GM19452 (cell line): Measurements from ENCODE around the gene SNX11.

Experiments
- ATAC-seq: cut with Tn5 transposase; IDR thresholded peaks from one replicate; pipeline ENCODE4 v1.9.1; 2021; ENCODE audit not compliant: unreplicated experiment

SNX11 gene

DNA sequence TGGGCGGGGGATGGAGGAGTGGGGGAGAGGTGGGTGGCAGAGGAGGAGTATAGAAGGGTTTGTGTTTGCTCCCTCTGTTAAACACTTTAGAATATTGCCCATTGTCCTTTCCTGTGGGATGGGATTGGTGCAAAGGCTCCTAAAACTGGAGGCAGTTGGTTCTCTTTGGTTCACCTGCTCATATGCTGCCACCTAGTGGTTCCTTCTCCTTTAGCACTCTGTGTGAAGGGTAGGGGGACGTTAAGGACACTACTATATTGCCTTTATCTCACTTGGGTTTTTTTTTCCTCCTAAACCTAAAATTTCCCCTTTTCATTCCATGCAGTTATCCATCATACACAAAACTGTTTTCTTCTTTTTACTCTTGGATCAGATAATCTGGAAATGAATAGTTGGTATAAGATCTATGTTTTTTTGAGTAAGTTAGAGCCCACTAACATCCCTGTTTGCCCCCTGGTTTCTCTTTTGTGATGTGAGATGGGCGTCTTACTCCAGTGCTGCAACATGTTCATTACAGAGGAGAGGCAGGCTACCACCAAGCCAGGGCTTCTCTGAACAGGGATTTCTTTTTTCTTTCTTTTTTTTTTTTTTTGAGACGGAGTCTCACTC, 23.8 kb downstream of the SNX11 start:
- no peak for ATAC-seq

- no peak for ATAC-seq
Observed at GRCh38 chr17:48132385-48132784, 24.8 kb downstream of the SNX11 start.

- ATAC-seq: no peak
Observed at GRCh38 chr17:48134912-48135480, 27.4 kb downstream of the SNX11 start.

DNA sequence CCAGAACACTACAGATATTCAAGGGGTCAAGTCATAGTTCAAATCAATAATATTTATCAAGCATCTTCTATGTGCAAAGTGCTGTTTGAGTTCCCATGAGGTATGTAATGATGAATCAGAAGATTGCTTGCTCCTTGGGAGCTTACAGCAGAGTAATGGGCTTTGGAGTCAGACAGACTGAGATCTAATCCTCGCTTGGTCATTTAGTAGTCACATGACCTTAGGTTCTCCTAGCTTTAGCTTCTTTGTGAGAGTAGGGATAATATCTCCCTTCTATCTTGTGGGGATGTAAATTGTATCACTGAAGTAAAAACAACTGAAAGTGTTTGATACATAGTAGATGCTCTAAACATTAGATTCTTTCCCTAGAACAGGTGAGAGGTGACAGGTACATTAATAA, 30.1 kb downstream of the SNX11 start:
- no peak for ATAC-seq

- ATAC-seq: no peak
Observed at GRCh38 chr17:48139944-48140343, 32.4 kb downstream of the SNX11 start.

- ATAC-seq: no peak
Observed at GRCh38 chr17:48143629-48144028, 36.1 kb downstream of the SNX11 start.

- no peak for ATAC-seq
Observed at GRCh38 chr17:48144231-48144630, 36.7 kb downstream of the SNX11 start.

DNA sequence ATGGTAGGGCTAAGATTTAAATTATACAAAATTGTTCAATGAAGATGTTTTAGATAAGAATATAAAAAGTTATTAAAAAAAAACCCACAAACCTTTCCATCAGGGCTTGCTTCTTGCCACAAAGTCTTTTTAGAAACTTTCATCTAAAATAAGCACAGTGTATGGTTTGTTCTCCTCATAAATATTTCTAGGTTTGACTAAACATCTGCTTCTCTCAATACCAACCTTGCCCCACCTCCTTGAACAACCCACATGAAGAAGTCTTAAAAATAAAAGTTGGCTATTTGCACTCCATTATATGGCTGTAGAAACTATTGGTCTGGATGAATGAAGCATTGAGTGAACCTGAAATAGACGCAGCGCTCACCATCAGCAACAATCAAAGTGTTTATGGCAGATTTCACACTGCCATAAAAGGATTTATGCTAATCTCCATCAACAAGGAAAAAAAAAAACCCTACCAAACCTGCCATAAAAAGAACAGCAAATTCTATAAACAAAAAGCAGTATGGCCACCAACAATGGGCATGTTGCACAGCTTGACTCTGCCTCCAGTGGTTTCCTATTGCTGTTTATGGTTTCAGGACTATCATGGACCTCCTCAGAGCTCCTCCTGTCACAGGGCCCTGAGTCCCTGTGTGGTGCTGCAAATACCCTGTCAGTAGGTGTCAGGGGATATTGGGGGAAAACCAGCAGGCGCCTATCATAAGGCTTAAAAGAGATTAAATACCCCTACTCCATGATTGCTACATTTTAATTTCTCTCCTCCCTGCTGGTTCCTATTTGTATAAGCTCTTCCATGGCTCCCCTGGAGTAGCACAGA, 37.6 kb downstream of the SNX11 start:
- ATAC-seq: no peak

DNA sequence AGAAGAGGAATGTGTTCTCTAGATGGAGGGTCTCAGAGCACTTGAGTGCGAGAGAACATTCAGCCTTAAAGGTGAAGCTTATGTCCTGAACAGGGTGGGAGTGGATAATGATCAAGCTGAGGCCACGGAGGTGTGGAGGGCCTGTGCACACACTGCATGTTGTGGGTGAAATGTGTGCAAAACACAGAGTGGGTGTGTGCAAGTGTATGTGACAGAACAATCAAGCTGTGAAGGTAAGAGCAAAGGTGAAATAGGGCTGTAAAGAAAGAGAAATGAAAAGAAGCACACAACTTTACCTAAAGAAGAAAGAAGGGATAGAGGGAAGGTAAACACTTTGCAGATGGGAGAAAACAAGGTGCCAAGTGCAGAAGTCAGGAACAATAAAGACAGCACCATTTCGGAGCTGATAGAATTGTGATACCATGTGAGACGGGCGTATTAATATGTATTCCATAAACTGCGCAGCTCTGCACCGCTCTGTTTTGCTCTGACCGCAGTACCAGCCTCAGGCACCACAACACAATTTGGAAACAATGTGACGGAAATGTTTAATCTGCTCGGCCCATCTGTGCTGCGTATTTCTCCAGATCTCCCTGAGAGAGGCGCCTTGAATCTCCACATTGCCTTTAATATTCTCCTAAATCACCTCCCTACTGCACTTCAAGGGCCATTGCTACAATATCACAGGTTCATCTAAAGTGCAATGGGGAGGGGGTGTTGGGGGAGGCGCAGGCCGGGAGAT, 40.6 kb downstream of the SNX11 start:
- ATAC-seq: no peak

DNA sequence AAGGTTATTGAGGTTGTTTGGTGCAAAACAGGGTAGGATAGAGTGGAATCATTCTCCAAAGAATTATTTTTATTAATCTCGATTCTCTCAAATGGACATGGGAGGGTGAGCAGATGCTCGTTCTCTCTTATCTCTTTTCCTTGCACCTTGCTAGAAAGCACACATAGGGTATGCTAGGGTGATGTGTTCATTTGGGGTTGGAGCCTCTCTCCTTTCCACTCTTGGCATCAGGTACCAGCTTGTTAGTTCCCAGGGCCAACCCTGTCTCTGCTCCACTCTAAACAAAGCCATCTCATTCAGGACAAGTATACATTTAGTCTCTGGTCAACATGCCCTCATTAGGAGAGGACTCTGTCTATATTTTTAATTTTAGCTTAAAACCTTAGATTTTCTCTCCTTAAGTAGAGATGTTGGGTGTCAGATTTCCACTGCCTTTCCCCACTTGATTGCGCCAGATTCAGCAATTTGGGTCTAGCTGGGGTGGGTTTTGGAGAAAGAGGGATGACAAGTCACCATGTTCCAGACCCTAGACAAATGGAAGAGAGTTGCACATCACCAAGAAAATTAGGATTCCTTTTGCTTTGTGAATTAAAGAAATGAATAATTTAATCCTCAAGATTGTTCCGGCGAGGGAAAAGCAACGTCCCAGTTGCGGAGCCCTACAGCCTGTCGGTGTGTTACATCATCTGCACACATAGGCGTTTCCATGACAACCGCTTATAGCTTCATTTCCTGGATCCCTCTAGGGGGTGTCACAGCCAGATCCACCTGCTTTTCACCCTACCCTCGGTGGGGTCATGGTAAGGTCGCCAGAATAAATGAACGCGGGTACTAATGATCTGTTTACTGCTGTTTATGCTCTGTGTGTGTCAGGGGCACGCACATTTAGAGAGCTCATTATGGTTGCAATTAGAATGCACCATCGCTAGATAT, 41.6 kb downstream of the SNX11 start:
- ATAC-seq: no peak

GRCh38 chr17:48149787-48150463, 42.4 kb downstream of the SNX11 start:
- ATAC-seq: no peak

GRCh38 chr17:48150597-48151001, 43.0 kb downstream of the SNX11 start:
- ATAC-seq: no peak

- no peak for ATAC-seq
Observed at GRCh38 chr17:48151220-48151619, 43.7 kb downstream of the SNX11 start.

DNA sequence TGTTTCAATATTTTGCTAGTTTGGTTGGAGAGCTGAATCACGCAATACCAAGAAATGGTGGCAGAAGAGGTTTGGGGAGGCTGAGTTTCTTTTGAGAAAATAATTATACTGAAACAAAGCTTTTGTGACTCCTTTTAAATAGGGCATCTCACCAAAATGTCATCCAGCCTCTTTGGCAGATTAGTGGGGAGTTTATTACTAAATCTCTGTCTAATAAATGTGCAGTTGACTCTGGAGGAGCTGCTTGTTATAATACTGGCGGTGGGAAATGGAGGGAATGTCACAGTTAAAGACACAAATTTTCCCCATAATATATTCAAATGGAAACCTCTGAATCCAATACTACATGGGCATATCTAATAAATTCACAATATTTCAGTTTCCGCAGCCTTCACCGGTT, 44.7 kb downstream of the SNX11 start:
- no peak for ATAC-seq

GRCh38 chr17:48153691-48154358, 46.3 kb downstream of the SNX11 start:
- ATAC-seq: no peak

- no peak for ATAC-seq
Observed at GRCh38 chr17:48155889-48156611, 48.5 kb downstream of the SNX11 start.

- ATAC-seq: no peak
Observed at GRCh38 chr17:48159232-48159631, 51.7 kb downstream of the SNX11 start.

DNA sequence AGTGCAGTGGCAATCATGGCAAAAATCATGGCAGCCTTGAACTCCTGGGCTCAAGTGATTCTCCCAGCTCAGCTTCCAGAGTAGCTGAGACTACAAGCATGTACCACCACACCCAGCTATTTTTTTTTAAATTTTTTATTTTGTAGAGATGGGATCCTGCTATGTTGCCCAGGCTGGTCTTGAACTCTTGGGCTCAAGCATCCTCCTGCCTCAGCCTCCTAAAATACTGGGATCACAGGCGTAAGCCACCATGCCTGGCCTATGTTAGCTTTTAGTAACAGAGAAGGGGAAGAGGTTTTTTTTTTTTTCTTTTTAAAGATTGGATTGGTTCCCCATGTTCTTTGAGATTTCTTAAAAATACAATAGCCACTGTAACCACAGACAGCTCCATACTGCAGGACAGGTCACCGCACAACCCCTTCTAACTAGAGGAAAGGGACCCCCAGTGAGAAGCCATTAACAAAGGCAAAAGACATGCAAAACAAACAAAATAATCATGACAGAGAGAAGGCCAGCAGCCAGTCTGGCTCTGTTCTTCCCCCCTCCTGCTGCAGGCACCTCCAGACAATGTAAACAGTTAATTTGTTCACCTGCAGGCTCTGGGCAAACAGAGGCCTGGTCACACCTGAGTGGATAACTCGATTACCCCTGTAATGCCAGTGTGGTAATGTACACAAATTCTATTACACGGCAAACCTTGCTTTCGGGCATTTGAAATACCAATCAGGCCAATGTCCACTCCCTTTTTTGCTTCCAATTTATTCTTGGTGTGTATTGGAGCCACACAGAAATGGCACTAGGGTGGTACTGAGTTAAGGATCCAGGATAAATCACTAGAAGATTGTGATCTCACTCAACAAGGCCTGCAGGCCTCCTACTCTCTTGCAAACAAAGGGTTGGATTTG, 52.9 kb downstream of the SNX11 start:
- ATAC-seq: no peak
